ENCODE measurements around the gene RASGRP1. TPM values are rescaled to one million over a fixed set of nuclear protein-coding genes. Genes with fewer than 3 reads are reported as not detected.

Gene RASGRP1
- total RNA-seq, 4 donors from 2014 or later: 0.79 to 6.2 (median 1.9) TPM

DNA sequence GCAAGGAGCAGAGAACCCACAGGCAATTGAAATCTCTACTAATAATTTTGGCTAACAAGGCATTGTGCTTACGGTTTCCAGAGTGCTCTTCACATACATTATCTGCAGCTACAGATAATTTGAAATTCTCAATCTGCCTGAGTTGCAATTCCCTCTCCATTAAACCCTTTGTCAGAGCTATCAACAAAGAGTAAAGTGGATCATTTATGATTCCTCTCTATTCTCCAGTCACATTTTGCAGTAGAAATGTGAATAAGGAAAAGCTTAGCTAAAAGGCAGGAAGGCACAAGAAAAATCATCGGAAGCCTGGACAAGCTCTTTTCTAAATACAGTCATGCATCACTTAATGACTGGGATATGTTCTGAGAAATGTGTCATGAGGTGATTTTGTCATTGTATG, 61.1 kb downstream of the RASGRP1 start:
- TF ChIP-seq, protein P1, sequence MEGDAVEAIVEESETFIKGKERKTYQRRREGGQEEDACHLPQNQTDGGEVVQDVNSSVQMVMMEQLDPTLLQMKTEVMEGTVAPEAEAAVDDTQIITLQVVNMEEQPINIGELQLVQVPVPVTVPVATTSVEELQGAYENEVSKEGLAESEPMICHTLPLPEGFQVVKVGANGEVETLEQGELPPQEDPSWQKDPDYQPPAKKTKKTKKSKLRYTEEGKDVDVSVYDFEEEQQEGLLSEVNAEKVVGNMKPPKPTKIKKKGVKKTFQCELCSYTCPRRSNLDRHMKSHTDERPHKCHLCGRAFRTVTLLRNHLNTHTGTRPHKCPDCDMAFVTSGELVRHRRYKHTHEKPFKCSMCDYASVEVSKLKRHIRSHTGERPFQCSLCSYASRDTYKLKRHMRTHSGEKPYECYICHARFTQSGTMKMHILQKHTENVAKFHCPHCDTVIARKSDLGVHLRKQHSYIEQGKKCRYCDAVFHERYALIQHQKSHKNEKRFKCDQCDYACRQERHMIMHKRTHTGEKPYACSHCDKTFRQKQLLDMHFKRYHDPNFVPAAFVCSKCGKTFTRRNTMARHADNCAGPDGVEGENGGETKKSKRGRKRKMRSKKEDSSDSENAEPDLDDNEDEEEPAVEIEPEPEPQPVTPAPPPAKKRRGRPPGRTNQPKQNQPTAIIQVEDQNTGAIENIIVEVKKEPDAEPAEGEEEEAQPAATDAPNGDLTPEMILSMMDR (IDR thresholded peaks at IDR 0.05): no peak
- no peak for ATAC-seq (ENCODE audit: low FRiP score)
- no peak for DNase-seq (ENCODE audit: low spot score)

DNA sequence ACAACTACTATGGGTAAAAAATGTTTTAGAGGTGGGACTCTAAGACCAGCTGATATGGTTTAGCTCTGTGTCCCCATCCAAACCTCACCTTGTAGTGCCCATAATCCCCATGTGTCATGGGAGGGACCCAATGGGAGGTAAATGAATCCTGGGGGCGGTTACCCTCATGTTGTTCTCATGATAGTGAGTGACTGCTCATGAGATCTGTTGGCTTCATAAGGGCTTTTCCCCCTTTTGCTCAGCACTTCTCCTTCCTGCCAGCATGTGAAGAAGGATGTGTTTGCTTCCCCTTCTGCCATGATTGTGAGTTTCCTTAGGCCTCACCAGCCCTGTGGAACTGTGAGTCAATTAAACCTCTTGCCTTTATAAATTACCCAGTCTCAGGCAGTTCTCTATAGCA, 65.0 kb downstream of the RASGRP1 start:
- TF ChIP-seq, protein P1 (IDR thresholded peaks at IDR 0.05): no peak
- ATAC-seq (ENCODE audit: low FRiP score) (no peak), DNase-seq (ENCODE audit: low spot score) (no peak)

GRCh38 chr15:38496151-38496550, 68.5 kb downstream of the RASGRP1 start:
- DNase-seq (ENCODE audit: low spot score): no peak
- TF ChIP-seq, protein P1 (IDR thresholded peaks at IDR 0.05): no peak
- no peak for ATAC-seq (ENCODE audit: low FRiP score)

DNA sequence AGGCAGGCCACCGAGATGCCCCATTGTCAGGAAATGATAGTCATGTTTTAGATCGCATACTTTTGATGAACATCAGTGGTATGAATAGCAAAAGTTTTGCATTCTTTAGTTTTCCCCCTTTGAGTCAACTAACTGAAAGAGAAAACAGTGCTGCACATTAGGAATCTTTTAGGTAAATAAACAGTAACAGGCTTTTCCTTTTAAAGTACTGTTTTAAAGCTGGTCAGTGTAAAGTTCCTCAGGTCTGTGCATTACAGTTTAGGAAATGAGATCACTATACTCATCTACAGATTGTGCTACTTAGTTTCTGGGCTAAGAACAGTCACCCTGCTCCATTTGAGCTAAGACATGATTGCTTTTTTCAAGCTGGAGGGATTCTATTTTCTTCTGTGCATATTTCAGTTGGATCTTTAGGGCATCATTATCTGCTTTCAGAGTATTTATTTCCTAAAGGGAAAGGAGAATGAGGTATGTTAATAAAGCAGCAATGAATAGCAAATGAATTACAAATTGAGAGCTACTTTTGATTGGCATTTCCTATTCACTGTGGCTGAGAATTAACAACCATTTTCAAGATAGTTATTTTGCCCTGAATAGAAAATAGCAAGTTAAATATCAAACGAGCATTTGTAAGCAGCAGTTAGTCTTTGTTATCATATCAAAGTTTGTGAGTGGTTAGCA, 74.2 kb downstream of the RASGRP1 start:
- ATAC-seq (ENCODE audit: low FRiP score): no peak
- no peak for DNase-seq (ENCODE audit: low spot score)
- TF ChIP-seq, protein P1 (IDR thresholded peaks at IDR 0.05): no peak

DNA sequence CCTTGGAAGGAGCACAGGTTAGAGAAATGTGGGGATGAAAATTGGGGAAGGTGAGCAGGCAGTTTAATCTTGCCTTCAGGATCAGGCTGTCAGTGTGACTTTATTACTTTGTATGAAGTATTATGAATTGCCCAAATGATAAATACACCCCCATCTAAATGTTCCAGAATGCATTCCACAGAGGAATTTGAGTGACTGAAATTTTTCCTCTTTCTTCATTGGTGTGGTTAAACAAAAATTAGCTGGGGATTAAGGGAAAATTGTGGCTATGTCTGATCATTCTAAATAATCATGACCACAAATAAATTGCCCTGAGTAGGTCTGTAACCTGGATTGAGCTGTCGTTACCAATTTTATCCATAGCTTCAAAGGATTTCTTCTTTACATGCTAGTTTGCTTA, 77.2 kb downstream of the RASGRP1 start:
- DNase-seq (ENCODE audit: low spot score) (no peak), ATAC-seq (ENCODE audit: low FRiP score) (no peak)
- TF ChIP-seq, protein P1 (IDR thresholded peaks at IDR 0.05): no peak

DNA sequence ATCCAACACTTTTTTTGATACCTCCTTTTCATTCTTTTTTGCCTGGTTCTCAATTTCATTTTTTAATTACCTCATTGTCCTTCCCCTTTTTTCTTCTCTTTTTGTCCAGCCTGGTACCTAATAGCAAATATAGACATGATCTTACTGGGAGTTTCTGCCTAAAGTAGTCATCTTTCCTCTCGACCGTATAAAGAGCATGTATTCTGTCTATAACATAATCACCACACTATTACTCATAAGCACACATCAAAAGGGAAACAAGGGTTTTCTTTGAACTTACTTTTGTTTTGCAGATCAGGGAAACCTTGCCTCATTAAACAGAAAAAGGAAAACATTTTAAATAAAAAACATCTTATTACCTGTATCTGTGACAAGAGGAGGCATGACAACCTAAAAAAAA, 77.7 kb downstream of the RASGRP1 start:
- TF ChIP-seq, protein P1 (IDR thresholded peaks at IDR 0.05): no peak
- DNase-seq (ENCODE audit: low spot score): no peak
- no peak for ATAC-seq (ENCODE audit: low FRiP score)

- TF ChIP-seq, protein P1 (IDR thresholded peaks at IDR 0.05): no peak
- no peak for ATAC-seq (ENCODE audit: low FRiP score)
Measured at GRCh38 chr15:38482572-38482971, 82.0 kb downstream of the RASGRP1 start.

More at GRCh38 chr15:38482572-38482971, 82.0 kb downstream of the RASGRP1 start:
- DNase-seq (ENCODE audit: low spot score): no peak
